GM12865 (cell line): Measurements from ENCODE around the gene CNTN2.

Source experiments
- DNase-seq: peaks from one replicate; pipeline ENCODE4 v3.0.0; 2010; ENCODE audit warnings: low read depth
- H3K4me3 ChIP-seq: 2 replicates; pipeline ENCODE4 v1.5.1; 2011; ENCODE audit warnings: mild to moderate bottlenecking, low read depth, low read length, control low read depth
- CTCF ChIP-seq: IDR thresholded peaks from 2 replicates; pipeline ENCODE4 v1.5.1; 2011; ENCODE audit warnings: low read length, control low read depth, low read depth, inconsistent platforms; ENCODE audit not compliant: insufficient read depth; ENCODE audit errors: missing control alignments

The CNTN2 gene

GRCh38 chr1:205082431-205082830 lies 39.4 kb downstream of the CNTN2 start:
- no peak for DNase-seq
- no peak overlapping the region for H3K4me3 ChIP-seq
- TF ChIP-seq CTCF: no peak

GRCh38 chr1:205084360-205084759 lies 41.3 kb downstream of the CNTN2 start, which contains the start of gene TMEM81:
TMEM81 (minus strand) TSS chr1:205084460; CDS start chr1:205084320, 140 bp downstream.
- no peak within 1 kb of the TSS for H3K4me3 ChIP-seq
- no peak for DNase-seq
- TF ChIP-seq CTCF: no peak

GRCh38 chr1:205088341-205088740 lies 45.3 kb downstream of the CNTN2 start:
- no peak for DNase-seq

GRCh38 chr1:205091043-205091740 lies 48.2 kb downstream of the CNTN2 start:
- H3K4me3 ChIP-seq: no peak overlapping the region
- no peak for TF ChIP-seq CTCF
- DNase-seq: no peak

More at GRCh38 chr1:205088341-205088740, 45.3 kb downstream of the CNTN2 start:
- no peak for TF ChIP-seq CTCF
- H3K4me3 ChIP-seq: no peak overlapping the region

GRCh38 chr1:205095422-205095821 lies 52.4 kb downstream of the CNTN2 start:
- H3K4me3 ChIP-seq: no peak overlapping the region
- TF ChIP-seq CTCF: no peak
- DNase-seq: no peak

GRCh38 chr1:205098242-205098641 lies 55.2 kb downstream of the CNTN2 start:
- no peak for TF ChIP-seq CTCF
- no peak overlapping the region for H3K4me3 ChIP-seq
- no peak for DNase-seq

- no peak overlapping the region for H3K4me3 ChIP-seq
- TF ChIP-seq CTCF: no peak
- DNase-seq: no peak
Observed at GRCh38 chr1:205102404-205102803, 59.4 kb downstream of the CNTN2 start.
